ENCODE results near the gene SVIL.
"Not testable (repeated sequence)": the region's sequence is repeated elsewhere in the genome, so short reads cannot be mapped to it uniquely, and the experiment has no call there.

Gene SVIL

DNA sequence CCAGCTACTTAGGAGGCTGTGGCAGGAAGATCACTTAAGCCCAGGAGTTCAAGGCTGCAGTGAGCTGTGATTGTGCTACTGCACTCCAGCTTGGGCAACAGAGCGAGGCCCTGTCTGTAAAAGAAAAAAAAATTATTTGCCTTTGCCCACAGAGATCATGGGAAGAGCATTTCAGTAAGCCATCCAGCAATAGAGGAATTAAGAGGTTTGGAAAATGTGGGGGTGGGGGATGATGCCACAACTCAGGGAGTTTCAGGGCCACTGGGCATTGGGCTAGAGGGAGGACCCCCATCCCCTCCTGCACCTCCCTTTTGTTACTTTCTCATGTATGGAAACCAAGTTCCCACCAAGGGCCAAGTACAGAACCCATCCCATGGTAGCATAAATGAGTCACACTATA lies 38.4 kb downstream of the SVIL start:
- DNase-seq, result no peak

GRCh38 chr10:29595636-29596225 lies 39.0 kb downstream of the SVIL start:
- no peak for DNase-seq

GRCh38 chr10:29595146-29595545 lies 39.6 kb downstream of the SVIL start:
- DNase-seq, result no peak

- DNase-seq, result no peak
Measured at GRCh38 chr10:29591651-29591968, 43.2 kb downstream of the SVIL start.

- DNase-seq, result no peak
Measured at GRCh38 chr10:29590915-29591650, 43.7 kb downstream of the SVIL start.

- peak; percentile 37 for DNase-seq
Measured at GRCh38 chr10:29588629-29589421, 45.9 kb downstream of the SVIL start.

DNA sequence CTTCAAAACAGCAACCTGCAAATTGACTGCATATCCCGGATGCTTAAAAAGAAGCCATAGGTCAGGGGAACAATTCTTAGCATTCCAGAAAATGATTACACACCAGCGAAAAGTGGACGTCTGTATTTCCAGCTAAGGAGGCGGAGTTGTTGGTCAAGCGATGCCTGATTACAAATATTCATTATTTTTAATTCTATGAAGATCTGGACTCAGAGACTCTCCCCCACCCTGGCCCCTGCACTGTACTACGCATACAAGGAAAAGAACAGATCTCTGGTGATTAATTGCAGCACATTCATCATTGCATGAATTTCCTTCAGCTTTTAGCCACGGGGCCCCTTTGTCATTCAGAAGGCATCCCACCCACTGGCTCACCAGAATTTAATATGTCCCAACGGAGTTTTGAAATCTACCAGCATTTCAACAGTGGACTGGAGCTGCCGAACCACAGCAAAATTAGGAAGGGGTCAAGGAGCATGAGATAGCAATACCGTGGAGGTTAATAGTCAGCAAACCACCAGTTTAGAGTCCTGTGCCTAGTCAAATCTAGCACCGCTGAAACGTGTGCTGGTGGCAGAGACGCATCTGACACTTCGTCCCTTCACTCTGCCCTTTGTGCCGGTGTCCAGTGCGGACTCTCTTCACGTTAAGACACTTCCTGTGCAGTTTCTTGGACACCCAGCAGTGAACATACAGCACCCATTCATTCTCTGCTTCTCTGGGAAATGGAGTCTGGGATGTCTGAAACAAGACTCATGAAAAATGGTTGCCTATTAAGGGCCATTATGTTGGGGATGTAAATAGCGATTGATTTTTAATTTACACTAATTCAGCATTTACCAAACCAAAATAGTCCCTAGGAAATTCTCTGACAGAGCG lies 46.8 kb downstream of the SVIL start:
- DNase-seq, result peak; percentile 47

DNA sequence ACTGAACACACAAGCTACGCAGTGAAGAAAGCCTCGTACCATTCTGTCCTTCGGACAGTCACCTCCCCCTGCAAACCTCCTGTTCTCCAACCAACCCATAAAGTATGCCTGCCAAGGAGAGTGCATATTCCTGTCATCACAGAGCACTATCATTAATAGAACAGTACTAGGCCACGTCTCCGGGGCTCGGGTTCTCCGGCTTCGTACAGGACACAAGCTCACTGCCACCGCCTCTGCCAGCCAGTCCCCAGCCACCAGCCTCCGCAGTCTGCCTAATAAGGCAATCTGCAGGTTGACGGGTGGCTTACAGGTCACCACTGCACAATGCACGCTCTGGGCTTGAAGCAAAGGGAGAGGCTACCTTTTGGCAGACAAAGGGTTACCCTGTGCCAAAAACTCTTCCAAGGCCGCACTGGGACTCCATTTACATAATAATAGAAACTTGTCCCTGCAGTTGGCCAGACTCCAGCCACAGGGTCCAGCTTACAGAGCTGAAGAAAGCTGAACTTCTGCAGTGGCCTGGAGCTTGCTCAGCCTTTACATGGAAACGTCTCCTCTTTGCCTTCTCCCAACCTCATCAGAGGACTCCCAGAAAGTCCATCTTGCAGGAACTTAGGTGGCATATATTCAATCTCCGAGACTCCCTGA lies 47.5 kb downstream of the SVIL start:
- not testable (repeated sequence) for DNase-seq

DNA sequence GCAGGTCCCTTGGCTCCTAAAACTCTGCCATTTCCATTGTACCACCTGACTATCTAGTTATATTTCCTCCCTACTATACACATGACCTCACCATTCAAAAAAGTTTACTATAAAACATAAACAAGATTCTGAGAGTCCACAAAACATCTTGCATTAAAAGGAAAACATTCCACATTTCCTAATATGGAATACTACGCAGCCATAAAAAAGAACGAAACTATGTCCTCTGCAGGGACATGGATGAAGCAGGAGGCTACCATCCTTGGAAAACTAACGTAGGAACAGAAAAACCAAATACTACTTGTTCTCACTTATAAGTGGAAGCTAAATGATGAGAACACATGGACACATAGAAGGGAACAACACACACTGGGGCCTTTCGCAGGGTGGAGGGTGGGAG lies 48.3 kb downstream of the SVIL start:
- no peak for DNase-seq

GRCh38 chr10:29585488-29585976 lies 49.2 kb downstream of the SVIL start:
- DNase-seq, result peak; percentile 64

- no peak for DNase-seq
Measured at GRCh38 chr10:29584436-29584835, 50.3 kb downstream of the SVIL start.

DNA sequence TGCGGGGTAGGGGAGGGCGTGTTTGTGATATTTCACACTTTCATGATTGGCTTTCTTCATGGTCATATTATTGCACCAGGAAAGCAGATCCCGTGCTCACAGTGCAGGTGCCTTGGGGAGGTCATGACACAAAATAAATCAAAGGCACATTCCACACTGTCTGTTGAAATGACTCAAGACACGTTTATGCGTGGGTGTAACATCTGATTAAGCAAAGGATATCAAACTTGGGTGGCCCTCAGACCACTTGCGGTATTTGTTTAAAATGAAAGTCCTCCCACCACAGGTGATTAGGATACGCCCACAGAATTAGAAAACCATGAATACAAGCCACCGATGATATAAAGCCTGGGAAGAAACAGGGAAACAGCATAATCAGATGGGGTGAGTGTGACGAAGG lies 51.1 kb downstream of the SVIL start:
- DNase-seq, result no peak

DNA sequence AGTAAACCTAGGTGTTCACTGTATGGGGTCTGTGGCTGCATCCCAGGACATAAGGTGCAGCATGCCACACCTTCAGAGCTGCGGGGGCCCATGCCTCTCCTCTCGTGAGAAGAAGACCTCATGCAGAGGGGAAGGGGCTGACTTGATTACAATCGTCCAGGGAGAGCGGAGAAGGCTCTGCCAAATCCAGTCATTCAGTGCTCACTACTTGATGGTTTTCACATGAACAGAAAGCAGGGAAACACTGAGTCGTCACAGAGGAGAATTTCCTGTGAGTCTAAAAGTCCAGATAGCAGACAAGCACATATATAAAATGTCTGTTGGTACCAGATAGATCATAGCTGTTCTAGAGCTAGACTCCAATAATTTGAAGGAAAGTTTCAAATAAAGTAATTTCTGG lies 52.0 kb downstream of the SVIL start:
- DNase-seq, result not testable (repeated sequence)

- DNase-seq, result no peak
Measured at GRCh38 chr10:29579455-29579970, 55.3 kb downstream of the SVIL start.

DNA sequence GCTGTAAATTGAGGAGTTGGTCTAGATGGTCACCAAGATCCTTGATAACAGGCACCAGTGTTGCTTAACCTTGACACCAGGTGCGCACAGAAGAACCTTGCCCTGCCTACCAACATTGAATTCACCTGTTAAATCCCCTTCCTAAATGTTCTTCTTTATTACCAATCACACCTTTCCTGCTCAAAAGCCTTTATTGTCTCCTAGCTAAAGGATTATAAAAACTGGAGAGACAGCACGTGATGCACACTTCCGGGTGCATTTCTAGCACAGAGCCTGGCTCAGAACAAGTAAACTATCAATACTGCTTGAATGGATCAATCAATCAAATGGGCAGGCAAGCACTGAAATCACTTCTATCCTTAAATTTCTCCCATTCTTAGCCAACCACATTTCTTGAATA lies 56.3 kb downstream of the SVIL start:
- DNase-seq, result no peak

DNA sequence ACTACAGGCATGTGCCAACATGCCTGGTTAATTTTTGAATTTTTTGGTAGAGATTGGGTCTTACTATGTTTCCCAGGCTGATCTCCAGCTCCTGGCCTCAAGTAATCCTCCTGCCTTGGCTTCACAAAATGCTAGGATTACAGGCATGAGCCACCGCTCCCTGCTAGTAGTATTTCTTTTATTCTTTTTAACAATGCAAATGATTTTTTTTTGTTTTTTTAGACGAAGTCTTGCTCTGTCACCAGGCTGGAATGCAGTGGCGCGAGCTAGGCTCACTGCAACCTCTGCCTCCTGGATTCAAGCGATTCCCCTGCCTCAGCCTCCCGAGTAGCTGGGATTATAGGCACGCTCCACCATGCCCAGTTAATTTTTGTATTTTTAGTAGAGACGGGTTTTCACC lies 58.1 kb downstream of the SVIL start:
- DNase-seq, result no peak

DNA sequence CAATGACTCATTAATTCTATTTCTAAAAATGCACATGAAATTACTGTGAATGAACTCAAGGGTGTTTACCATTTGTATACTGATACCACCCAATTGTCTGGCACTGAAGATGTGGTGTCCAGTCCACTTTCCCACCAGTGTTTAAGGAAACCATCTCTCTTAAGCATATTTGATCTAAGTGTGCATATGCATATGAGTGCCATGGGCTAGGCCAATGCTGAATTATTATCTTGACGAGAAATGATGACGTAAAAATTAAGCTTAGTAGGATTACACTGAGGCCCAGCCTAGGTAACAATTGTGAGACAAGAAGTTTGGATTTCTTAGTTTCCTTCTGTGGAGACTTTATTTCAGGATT lies 59.7 kb downstream of the SVIL start:
- no peak for DNase-seq

DNA sequence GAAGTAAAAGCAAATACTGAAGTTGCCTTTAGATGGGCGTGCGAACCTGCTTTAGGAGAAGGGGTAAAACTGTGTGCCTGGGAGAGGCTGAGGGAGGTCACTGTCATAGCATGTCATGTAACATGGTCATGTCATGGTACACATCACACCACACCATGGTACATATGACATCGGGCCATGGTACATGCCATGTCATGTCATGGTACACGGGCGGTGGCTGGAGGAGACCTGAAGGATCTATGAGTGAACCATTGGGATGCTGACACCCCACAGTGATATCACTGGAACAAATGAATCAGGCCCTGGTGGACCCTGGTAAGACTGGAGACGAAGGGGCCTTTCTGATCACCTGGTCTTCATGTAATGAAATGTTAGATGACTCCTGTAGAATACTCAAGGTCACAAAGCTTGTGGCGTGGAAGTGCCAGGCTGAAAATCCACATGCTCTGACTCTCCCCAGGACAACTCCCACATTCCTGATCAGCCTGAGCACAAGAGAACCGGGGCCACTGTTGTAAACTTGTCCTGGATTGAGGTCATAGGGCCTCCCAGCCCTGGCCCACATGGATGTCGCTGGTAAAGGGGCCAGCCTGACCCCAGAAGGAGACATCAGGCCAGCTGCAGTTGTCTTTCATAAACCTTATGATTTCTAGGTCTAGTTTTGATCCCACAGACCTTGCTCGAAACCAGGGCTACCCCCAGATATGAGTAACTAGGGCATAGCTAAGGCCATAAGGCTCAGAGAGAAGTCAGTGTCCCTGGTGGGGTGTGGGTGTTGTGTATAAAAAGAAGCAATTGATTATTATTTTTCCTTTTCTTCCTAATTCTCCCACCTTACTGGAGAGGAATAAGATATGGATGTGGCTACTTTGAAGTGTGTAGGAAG lies 60.3 kb downstream of the SVIL start:
- DNase-seq, result not testable (repeated sequence)

- not testable (repeated sequence) for DNase-seq
Measured at GRCh38 chr10:29570248-29570647, 64.5 kb downstream of the SVIL start.

- DNase-seq, result no peak
Measured at GRCh38 chr10:29569795-29570194, 65.0 kb downstream of the SVIL start.

GRCh38 chr10:29567003-29567402 lies 67.8 kb downstream of the SVIL start:
- DNase-seq, result no peak
